ENCODE measurements around the gene IGF2.

Gene IGF2

GRCh38 chr11:2095198-2095520 lies 44.0 kb downstream of the IGF2 start:
- H3K4me3 ChIP-seq (ENCODE audit: low read length), result no peak overlapping the region
- peaks cover 1% of the 10 kb centered on the region for H3K9me3 ChIP-seq (ENCODE audit: low read length)
- H3K27me3 ChIP-seq (ENCODE audit: insufficient read depth, low read length), result peaks cover 5% of the 10 kb centered on the region
- no peak overlapping the region for H2AFZ ChIP-seq (ENCODE audit: low read depth, low read length)
- no peaks in the 10 kb centered on the region for H3K36me3 ChIP-seq (ENCODE audit: insufficient read depth, low read length)
- H3K4me1 ChIP-seq (ENCODE audit: insufficient read depth, low read length), result peaks cover 18% of the 10 kb centered on the region

GRCh38 chr11:2094354-2095197 lies 44.6 kb downstream of the IGF2 start:
- Histone ChIP-seq H3K4me3 (ENCODE audit: low read length) (no peak overlapping the region), H3K4me1 (ENCODE audit: insufficient read depth, low read length) (peaks cover 18% of the 10 kb centered on the region), H3K36me3 (ENCODE audit: insufficient read depth, low read length) (no peaks in the 10 kb centered on the region), H3K27me3 (ENCODE audit: insufficient read depth, low read length) (peaks cover 5% of the 10 kb centered on the region), H2AFZ (ENCODE audit: low read depth, low read length) (no peak overlapping the region), H3K9me3 (ENCODE audit: low read length) (peaks cover 1% of the 10 kb centered on the region)

DNA sequence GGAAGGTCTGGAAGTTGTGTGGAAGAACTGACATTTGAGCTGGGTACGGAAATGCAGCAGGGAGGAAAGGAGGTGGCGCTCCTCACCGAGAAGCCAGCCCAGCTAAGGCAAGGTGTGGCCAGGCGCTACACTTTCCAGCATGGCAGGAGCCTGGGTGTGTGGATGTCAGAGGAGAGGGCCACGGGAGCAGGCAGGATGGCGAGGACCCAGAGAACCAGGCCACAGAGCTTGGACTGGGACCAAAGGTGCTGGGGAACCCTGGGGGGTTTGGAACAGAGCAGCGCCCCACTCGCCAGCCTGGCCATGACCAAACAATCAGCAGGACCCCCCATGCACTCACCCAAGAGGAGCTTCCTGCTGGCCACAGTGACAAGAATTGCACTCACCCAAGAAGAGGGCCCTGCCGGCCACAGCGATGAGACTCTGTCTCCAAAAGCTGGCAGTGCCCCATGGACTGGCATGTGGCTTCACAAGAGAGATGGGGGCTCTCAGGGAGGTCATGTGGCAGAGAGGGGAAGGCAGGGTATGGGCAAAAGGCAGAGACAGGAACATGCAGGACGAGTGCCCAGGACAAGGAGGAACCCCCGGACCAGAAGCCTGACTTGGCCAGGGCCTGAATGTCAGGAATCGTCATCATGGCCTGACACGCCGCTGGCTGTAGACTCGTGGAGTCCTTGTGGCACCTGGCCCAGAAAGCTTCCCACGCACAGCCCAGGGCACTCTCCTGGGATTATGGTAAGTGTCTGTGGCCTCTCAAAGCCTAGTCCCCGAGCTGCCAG lies 45.4 kb downstream of the IGF2 start:
- H3K9me3 ChIP-seq (ENCODE audit: low read length), result peaks cover 1% of the 10 kb centered on the region
- peaks cover 18% of the 10 kb centered on the region for H3K4me1 ChIP-seq (ENCODE audit: insufficient read depth, low read length)
- H2AFZ ChIP-seq (ENCODE audit: low read depth, low read length), result no peak overlapping the region
- H3K36me3 ChIP-seq (ENCODE audit: insufficient read depth, low read length), result no peaks in the 10 kb centered on the region
- H3K4me3 ChIP-seq (ENCODE audit: low read length), result no peak overlapping the region
- H3K27me3 ChIP-seq (ENCODE audit: insufficient read depth, low read length), result peaks cover 5% of the 10 kb centered on the region

- H3K27me3 ChIP-seq (ENCODE audit: insufficient read depth, low read length), result peaks cover 5% of the 10 kb centered on the region
- no peak overlapping the region for H3K4me3 ChIP-seq (ENCODE audit: low read length)
- peaks cover 16% of the 10 kb centered on the region for H3K4me1 ChIP-seq (ENCODE audit: insufficient read depth, low read length)
- no peaks in the 10 kb centered on the region for H3K36me3 ChIP-seq (ENCODE audit: insufficient read depth, low read length)
- no peak overlapping the region for H2AFZ ChIP-seq (ENCODE audit: low read depth, low read length)
- H3K9me3 ChIP-seq (ENCODE audit: low read length), result peaks cover 1% of the 10 kb centered on the region
Observed at GRCh38 chr11:2092956-2093412, 46.2 kb downstream of the IGF2 start.

DNA sequence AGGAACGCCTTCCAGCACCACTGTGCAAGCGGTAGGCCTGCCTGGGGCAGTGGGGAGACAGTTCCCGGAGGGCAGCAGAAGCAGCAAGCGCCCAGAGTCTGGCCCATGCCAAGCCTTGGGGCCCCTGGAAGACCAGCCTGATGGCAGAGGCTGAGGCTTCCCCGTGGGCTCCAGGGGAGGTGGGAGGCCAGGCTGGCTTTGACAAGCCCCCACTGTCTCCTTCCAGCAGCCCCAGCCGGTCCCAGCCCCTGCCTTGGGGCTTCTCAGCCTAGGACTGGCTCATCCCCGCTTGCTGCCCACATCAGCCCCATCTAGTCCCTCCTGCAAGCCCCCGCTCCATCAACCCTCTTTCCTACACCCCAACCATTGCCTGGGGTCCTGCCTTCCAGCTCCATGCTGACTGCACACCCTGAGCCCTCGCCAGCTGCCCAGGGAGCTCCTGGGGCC lies 46.7 kb downstream of the IGF2 start:
- peaks cover 5% of the 10 kb centered on the region for H3K27me3 ChIP-seq (ENCODE audit: insufficient read depth, low read length)
- H3K4me3 ChIP-seq (ENCODE audit: low read length), result no peak overlapping the region
- H3K4me1 ChIP-seq (ENCODE audit: insufficient read depth, low read length), result peaks cover 11% of the 10 kb centered on the region
- no peak overlapping the region for H2AFZ ChIP-seq (ENCODE audit: low read depth, low read length)
- H3K36me3 ChIP-seq (ENCODE audit: insufficient read depth, low read length), result no peaks in the 10 kb centered on the region
- peaks cover 1% of the 10 kb centered on the region for H3K9me3 ChIP-seq (ENCODE audit: low read length)

GRCh38 chr11:2091786-2092463 lies 47.3 kb downstream of the IGF2 start:
- peaks cover 5% of the 10 kb centered on the region for H3K27me3 ChIP-seq (ENCODE audit: insufficient read depth, low read length)
- H3K36me3 ChIP-seq (ENCODE audit: insufficient read depth, low read length), result no peaks in the 10 kb centered on the region
- H3K9me3 ChIP-seq (ENCODE audit: low read length), result peaks cover 1% of the 10 kb centered on the region
- H2AFZ ChIP-seq (ENCODE audit: low read depth, low read length), result no peak overlapping the region
- H3K4me1 ChIP-seq (ENCODE audit: insufficient read depth, low read length), result peaks cover 6% of the 10 kb centered on the region
- H3K4me3 ChIP-seq (ENCODE audit: low read length), result no peak overlapping the region

GRCh38 chr11:2091112-2091746 lies 48.0 kb downstream of the IGF2 start:
- Histone ChIP-seq H3K4me3 (ENCODE audit: low read length) (no peak overlapping the region), H3K9me3 (ENCODE audit: low read length) (peaks cover 1% of the 10 kb centered on the region), H3K4me1 (ENCODE audit: insufficient read depth, low read length) (no peaks in the 10 kb centered on the region), H2AFZ (ENCODE audit: low read depth, low read length) (no peak overlapping the region), H3K36me3 (ENCODE audit: insufficient read depth, low read length) (no peaks in the 10 kb centered on the region), H3K27me3 (ENCODE audit: insufficient read depth, low read length) (peaks cover 5% of the 10 kb centered on the region)

- H2AFZ ChIP-seq (ENCODE audit: low read depth, low read length), result no peak overlapping the region
- no peak overlapping the region for H3K4me3 ChIP-seq (ENCODE audit: low read length)
- H3K4me1 ChIP-seq (ENCODE audit: insufficient read depth, low read length), result no peaks in the 10 kb centered on the region
- peaks cover 5% of the 10 kb centered on the region for H3K27me3 ChIP-seq (ENCODE audit: insufficient read depth, low read length)
- peaks cover 1% of the 10 kb centered on the region for H3K9me3 ChIP-seq (ENCODE audit: low read length)
- no peaks in the 10 kb centered on the region for H3K36me3 ChIP-seq (ENCODE audit: insufficient read depth, low read length)
Observed at GRCh38 chr11:2090172-2091111, 48.7 kb downstream of the IGF2 start.

DNA sequence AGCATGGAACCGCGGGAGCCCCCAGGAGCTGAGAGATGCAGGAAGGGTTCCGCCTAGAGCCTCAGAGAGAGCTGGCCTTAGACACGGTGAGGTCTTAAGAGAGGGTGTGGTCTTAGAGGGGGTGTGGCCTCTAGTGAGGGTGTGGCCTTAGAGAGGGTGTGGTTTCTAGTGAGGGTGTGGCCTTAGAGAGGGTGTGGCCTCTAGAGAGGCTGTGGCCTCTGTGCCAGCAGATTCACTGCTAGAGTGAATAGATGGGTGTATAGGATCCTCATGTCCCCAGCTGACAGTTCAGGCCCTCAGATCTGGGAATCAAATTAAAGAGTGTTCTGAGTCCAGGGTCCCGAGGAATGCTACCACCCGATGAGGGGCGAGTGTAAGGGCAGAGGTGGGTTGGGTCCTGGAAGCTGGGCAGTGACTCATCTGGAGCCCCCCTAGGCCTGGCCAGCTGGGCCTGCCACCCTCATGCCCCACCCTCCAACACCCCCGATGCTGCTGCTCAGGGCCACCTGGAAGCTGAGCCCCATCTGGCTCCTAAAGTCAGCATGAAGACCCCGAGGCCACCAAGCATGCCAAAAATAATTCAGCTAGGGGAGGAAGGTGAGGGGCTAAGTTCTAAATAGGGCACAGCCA lies 49.5 kb downstream of the IGF2 start:
- no peaks in the 10 kb centered on the region for H3K36me3 ChIP-seq (ENCODE audit: insufficient read depth, low read length)
- no peak overlapping the region for H2AFZ ChIP-seq (ENCODE audit: low read depth, low read length)
- H3K4me3 ChIP-seq (ENCODE audit: low read length), result no peak overlapping the region
- no peaks in the 10 kb centered on the region for H3K4me1 ChIP-seq (ENCODE audit: insufficient read depth, low read length)
- peaks cover 5% of the 10 kb centered on the region for H3K27me3 ChIP-seq (ENCODE audit: insufficient read depth, low read length)
- peaks cover 4% of the 10 kb centered on the region for H3K9me3 ChIP-seq (ENCODE audit: low read length)

GRCh38 chr11:2088746-2089535 lies 50.2 kb downstream of the IGF2 start:
- no peak overlapping the region for H3K4me3 ChIP-seq (ENCODE audit: low read length)
- H3K9me3 ChIP-seq (ENCODE audit: low read length), result peaks cover 7% of the 10 kb centered on the region
- H2AFZ ChIP-seq (ENCODE audit: low read depth, low read length), result no peak overlapping the region
- H3K4me1 ChIP-seq (ENCODE audit: insufficient read depth, low read length), result no peaks in the 10 kb centered on the region
- H3K27me3 ChIP-seq (ENCODE audit: insufficient read depth, low read length), result peaks cover 5% of the 10 kb centered on the region
- H3K36me3 ChIP-seq (ENCODE audit: insufficient read depth, low read length), result no peaks in the 10 kb centered on the region

DNA sequence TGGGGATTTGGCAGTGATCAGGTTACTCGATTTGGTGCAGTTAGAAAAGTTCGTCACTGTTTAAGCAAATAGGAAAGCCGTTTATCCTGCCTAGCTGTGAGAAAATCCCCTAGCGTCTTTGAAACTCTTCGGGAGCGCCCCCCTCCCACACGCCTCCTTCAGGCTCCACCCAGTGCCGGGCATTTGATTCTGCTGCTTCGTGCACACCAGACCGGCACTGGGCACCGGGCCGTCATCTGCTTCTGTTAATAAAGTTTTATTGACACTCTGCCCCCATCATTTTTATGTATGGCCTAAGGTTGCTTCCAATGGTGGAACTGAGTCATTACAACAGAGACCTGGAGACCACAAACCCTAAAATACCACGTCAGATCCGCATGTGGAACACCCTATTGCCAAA lies 50.9 kb downstream of the IGF2 start:
- Histone ChIP-seq H3K9me3 (ENCODE audit: low read length) (peaks cover 8% of the 10 kb centered on the region), H3K4me1 (ENCODE audit: insufficient read depth, low read length) (no peaks in the 10 kb centered on the region), H3K4me3 (ENCODE audit: low read length) (no peak overlapping the region), H3K36me3 (ENCODE audit: insufficient read depth, low read length) (no peaks in the 10 kb centered on the region), H2AFZ (ENCODE audit: low read depth, low read length) (no peak overlapping the region), H3K27me3 (ENCODE audit: insufficient read depth, low read length) (peaks cover 5% of the 10 kb centered on the region)

Measured in neuron (in vitro differentiated cells).